ENCODE data around the gene MCF2L. TPM values are rescaled to one million over a fixed set of nuclear protein-coding genes. Genes with fewer than 3 reads are reported as not detected.

Gene MCF2L
- total RNA-seq, 1 donor from 2014 or later, result 40.4 TPM

- Histone ChIP-seq H3K4me1 (no peaks in the 10 kb centered on the region), H3K27me3 (no peaks in the 10 kb centered on the region), H2AFZ (replicated peaks) (no peak overlapping the region), H3K4me2 (no peak overlapping the region), H3K9ac (no peak overlapping the region), H4K20me1 (ENCODE audit: low read depth) (no peaks in the 10 kb centered on the region), H3F3A (ENCODE audit: low read depth) (no peaks in the 10 kb centered on the region), H3K79me2 (ENCODE audit: low read depth) (no peaks in the 10 kb centered on the region), H3K4me3 (no peak overlapping the region), H3K27ac (no peak overlapping the region), H3K9me3 (ENCODE audit: low read depth) (no peaks in the 10 kb centered on the region), H3K36me3 (no peaks in the 10 kb centered on the region)
- Mint-ChIP-seq H3K9me3 (no peaks in the 10 kb centered on the region), H3K4me3 (no peak overlapping the region), H3K4me1 (peaks cover 2% of the 10 kb centered on the region), H3K36me3 (peaks cover 12% of the 10 kb centered on the region), H3K27me3 (ENCODE audit: insufficient read depth, low read depth) (peaks cover 6% of the 10 kb centered on the region), H3K27ac (no peak overlapping the region)
- no peak for DNase-seq (ENCODE audit: low spot score)
- TF ChIP-seq EZH2phosphoT487 (IDR thresholded peaks at IDR 0.05) (no peak), EZH2 (IDR thresholded peaks at IDR 0.05) (no peak), CTCF (IDR thresholded peaks at IDR 0.05) (no peak)
These were observed 95.1 kb downstream of the MCF2L start for GRCh38 chr13:113064000-113064533.

- H4K20me1 ChIP-seq (ENCODE audit: low read depth), result no peaks in the 10 kb centered on the region
- no peaks in the 10 kb centered on the region for H3K9me3 Mint-ChIP-seq
- H3K4me3 Mint-ChIP-seq, result no peak overlapping the region
- peaks cover 6% of the 10 kb centered on the region for H3K27me3 Mint-ChIP-seq (ENCODE audit: insufficient read depth, low read depth)
- H2AFZ ChIP-seq (replicated peaks), result no peak overlapping the region
- H3K27ac ChIP-seq, result no peak overlapping the region
- TF ChIP-seq CTCF (IDR thresholded peaks at IDR 0.05), result no peak
- no peak for TF ChIP-seq EZH2phosphoT487 (IDR thresholded peaks at IDR 0.05)
- TF ChIP-seq EZH2 (IDR thresholded peaks at IDR 0.05), result no peak
- peak overlapping the region; percentile 54 for H3K27ac Mint-ChIP-seq
- H3K4me3 ChIP-seq, result no peak overlapping the region
- H3K9me3 ChIP-seq (ENCODE audit: low read depth), result no peaks in the 10 kb centered on the region
- H3F3A ChIP-seq (ENCODE audit: low read depth), result no peaks in the 10 kb centered on the region
- H3K27me3 ChIP-seq, result no peaks in the 10 kb centered on the region
- H3K36me3 ChIP-seq, result no peaks in the 10 kb centered on the region
- no peaks in the 10 kb centered on the region for H3K4me1 ChIP-seq
- H3K4me2 ChIP-seq, result no peak overlapping the region
- peaks cover 2% of the 10 kb centered on the region for H3K4me1 Mint-ChIP-seq
- no peak for DNase-seq (ENCODE audit: low spot score)
- H3K36me3 Mint-ChIP-seq, result peaks cover 12% of the 10 kb centered on the region
- H3K79me2 ChIP-seq (ENCODE audit: low read depth), result no peaks in the 10 kb centered on the region
- no peak overlapping the region for H3K9ac ChIP-seq
These were observed 95.8 kb downstream of the MCF2L start for GRCh38 chr13:113064534-113065405.

- DNase-seq (ENCODE audit: low spot score), result no peak
- Mint-ChIP-seq H3K4me1 (peaks cover 7% of the 10 kb centered on the region), H3K36me3 (peaks cover 15% of the 10 kb centered on the region), H3K9me3 (no peaks in the 10 kb centered on the region), H3K27me3 (ENCODE audit: insufficient read depth, low read depth) (peaks cover 6% of the 10 kb centered on the region), H3K4me3 (no peak overlapping the region), H3K27ac (no peak overlapping the region)
- Histone ChIP-seq H3K9me3 (ENCODE audit: low read depth) (no peaks in the 10 kb centered on the region), H4K20me1 (ENCODE audit: low read depth) (peaks cover 3% of the 10 kb centered on the region), H3K4me2 (no peak overlapping the region), H3K79me2 (ENCODE audit: low read depth) (no peaks in the 10 kb centered on the region), H3K27ac (no peak overlapping the region), H3K9ac (no peak overlapping the region), H3F3A (ENCODE audit: low read depth) (no peaks in the 10 kb centered on the region), H3K4me3 (no peak overlapping the region), H2AFZ (replicated peaks) (no peak overlapping the region), H3K36me3 (no peaks in the 10 kb centered on the region), H3K27me3 (no peaks in the 10 kb centered on the region), H3K4me1 (no peaks in the 10 kb centered on the region)
- TF ChIP-seq EZH2phosphoT487 (IDR thresholded peaks at IDR 0.05), result no peak
- no peak for TF ChIP-seq EZH2 (IDR thresholded peaks at IDR 0.05)
These were observed 96.6 kb downstream of the MCF2L start for GRCh38 chr13:113065406-113066141.
